Stomach (tissue), 9 donors: ENCODE results near the gene SYT7. TPM values are rescaled to one million over a fixed set of nuclear protein-coding genes. Genes with fewer than 3 reads are reported as not detected.

Experiments used
- DNase-seq, 2 donors: peaks; one replicate each; pipeline versions ENCODE4 v3.0.0 to v3.0.0-alpha.2; 2013 to 2019
- H3K27ac ChIP-seq, 5 donors: fragments of 200-600 bp in 4 of 5; sonication (generic) in 4 of 5; one replicate each; pipeline ENCODE4 v1.5.1; 2013 to 2019; ENCODE audit warnings: mild to moderate bottlenecking in 1 of 5, moderate library complexity in 1 of 5
- H3K27me3 ChIP-seq, 3 donors: fragments of 200-600 bp; sonication (generic); one replicate each; pipeline ENCODE4 v1.5.1; 2017 to 2019; ENCODE audit warnings: mixed run types in 1 of 3
- H3K36me3 ChIP-seq, 4 donors: fragments of 200-600 bp; sonication (generic); 1 replicate in 3 of 4; 2 replicates in 1 of 4; pipeline ENCODE4 v1.5.1; 2016 to 2019
- H3K4me1 ChIP-seq, 4 donors: fragments of 200-600 bp; sonication (generic); one replicate each; pipeline ENCODE4 v1.5.1; 2016 to 2019
- H3K4me3 ChIP-seq, 4 donors: fragments of 200-600 bp; sonication (generic) in 3 of 4; one replicate each; pipeline ENCODE4 v1.5.1; 2016 to 2019; ENCODE audit warnings: mild to moderate bottlenecking in 1 of 4
- H3K9me3 ChIP-seq, 4 donors: fragments of 200-600 bp; sonication (generic); one replicate each; pipeline ENCODE4 v1.5.1; 2016 to 2019
- EP300 ChIP-seq: sonication (generic); formaldehyde crosslinking; IDR thresholded peaks from one replicate; pipeline ENCODE4 v1.6.1; 2017; ENCODE audit warnings: antibody characterized with exemption
- POLR2A ChIP-seq, 4 donors: fragments of 450-650 bp; IDR thresholded peaks; one replicate each; pipeline ENCODE4 v1.6.1; 2016; ENCODE audit warnings: antibody characterized with exemption in 4 of 4, control low read depth in 2 of 4, mild to moderate bottlenecking in 1 of 4, moderate library complexity in 1 of 4
- POLR2AphosphoS5 ChIP-seq, 3 donors: sonication (generic); formaldehyde crosslinking; IDR thresholded peaks; one replicate each; pipeline ENCODE4 v1.6.1; 2016; ENCODE audit warnings: antibody characterized with exemption in 3 of 3
- WGBS, 5 donors: extraction: QIAGEN DNeasy Blood & Tissue Kit in 3 of 5; methylation state at CpG; one replicate each; pipeline versions ENCODE4 v1.1.5 to v1.1.7; 2013 to 2018; 5-methylcytosine and 5-hydroxymethylcytosine counted together
- intact Hi-C: fragments of 100-400 bp; cut with DNase I; formaldehyde crosslinking; loops from one replicate; pipeline ENCODE4 v1.15.1; 2023; ENCODE audit warnings: low total_unique reads
- polyA plus RNA-seq, 3 donors: library from polyadenylated mRNA; stranded (reverse); fragments of 200-250 nt; gene quantifications; one replicate each; pipeline ENCODE4 v1.2.3, GENCODE V29; 2013
- total RNA-seq, 5 donors: library from RNA; depleted of rRNA; stranded (reverse); fragments of >200 nt; gene quantifications; one replicate each; pipeline versions ENCODE4 v1.1.0 to v1.2.3, GENCODE V29; 2014 to 2016
- TF ChIP-seq, protein P1 (sequence below), 7 experiments: fragments of 450-650 bp in 4 of 7; fragments of 200-600 bp in 3 of 7; sonication (generic) in 3 of 7; IDR thresholded peaks; one replicate each; pipeline ENCODE4 v1.5.1; 2016 to 2019; ENCODE audit warnings: antibody characterized with exemption in 7 of 7, control low read depth in 2 of 7, mild to moderate bottlenecking in 1 of 7
- donor health status: healthy with polysubstance abuse.
- donor health status: Bipolar disorder and iron deficiency.
- donor health status: healthy.

Gene SYT7
- total and polyA plus RNA-seq, 8 donors: 0.92 to 8.4 (median 1.4) TPM; not detected in 1

DNA sequence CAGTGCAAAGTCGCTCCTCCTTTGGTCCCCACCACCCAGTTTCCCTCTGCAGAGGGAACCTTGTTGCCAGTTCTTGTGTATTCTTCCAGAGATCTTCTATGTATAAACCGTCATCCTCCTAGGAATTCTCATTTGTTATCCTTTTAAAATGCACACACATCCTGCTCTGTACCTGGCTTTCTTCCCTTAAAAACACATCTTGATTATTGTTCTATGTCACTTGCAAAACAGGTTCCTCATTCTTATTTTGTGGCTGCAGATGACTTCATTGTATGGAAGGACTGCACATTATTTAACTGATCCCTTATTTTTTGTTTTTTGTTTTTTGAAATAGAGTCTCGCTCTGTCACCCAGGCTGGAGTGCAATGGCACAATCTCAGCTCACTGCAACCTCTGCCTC is 26.6 kb upstream of the SYT7 start:
- H3K27me3 ChIP-seq: peaks cover 0 to 66% (median 3%) of the 10 kb centered on the region in 3 donors
- 67 to 75% (median 73%) methylated on average over 3 of the region's 3 CpGs for WGBS, 5 donors
- H3K4me1 ChIP-seq: peaks cover 0 to 17% (median 7%) of the 10 kb centered on the region in 4 donors
- H3K36me3 ChIP-seq: no peaks in the 10 kb centered on the region
- H3K4me3 ChIP-seq: no peak overlapping the region
- TF ChIP-seq POLR2A (IDR thresholded peaks at IDR 0.05) (no peak), POLR2AphosphoS5 (IDR thresholded peaks at IDR 0.05) (no peak), EP300 (no peak)
- TF ChIP-seq, protein P1, sequence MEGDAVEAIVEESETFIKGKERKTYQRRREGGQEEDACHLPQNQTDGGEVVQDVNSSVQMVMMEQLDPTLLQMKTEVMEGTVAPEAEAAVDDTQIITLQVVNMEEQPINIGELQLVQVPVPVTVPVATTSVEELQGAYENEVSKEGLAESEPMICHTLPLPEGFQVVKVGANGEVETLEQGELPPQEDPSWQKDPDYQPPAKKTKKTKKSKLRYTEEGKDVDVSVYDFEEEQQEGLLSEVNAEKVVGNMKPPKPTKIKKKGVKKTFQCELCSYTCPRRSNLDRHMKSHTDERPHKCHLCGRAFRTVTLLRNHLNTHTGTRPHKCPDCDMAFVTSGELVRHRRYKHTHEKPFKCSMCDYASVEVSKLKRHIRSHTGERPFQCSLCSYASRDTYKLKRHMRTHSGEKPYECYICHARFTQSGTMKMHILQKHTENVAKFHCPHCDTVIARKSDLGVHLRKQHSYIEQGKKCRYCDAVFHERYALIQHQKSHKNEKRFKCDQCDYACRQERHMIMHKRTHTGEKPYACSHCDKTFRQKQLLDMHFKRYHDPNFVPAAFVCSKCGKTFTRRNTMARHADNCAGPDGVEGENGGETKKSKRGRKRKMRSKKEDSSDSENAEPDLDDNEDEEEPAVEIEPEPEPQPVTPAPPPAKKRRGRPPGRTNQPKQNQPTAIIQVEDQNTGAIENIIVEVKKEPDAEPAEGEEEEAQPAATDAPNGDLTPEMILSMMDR (IDR thresholded peaks at IDR 0.05): no peak
- no peak overlapping the region for H3K27ac ChIP-seq
- intact Hi-C loops: no loop called here
- H3K9me3 ChIP-seq: no peaks in the 10 kb centered on the region
- DNase-seq: no peak

- Histone ChIP-seq H3K4me3 (no peak overlapping the region), H3K27me3 (peaks cover 0 to 50% (median 4%) of the 10 kb centered on the region in 3 donors), H3K27ac (peak overlapping the region in 4 of 5 donors; percentile 26 to 73 (median 62)), H3K9me3 (no peaks in the 10 kb centered on the region), H3K36me3 (no peaks in the 10 kb centered on the region), H3K4me1 (peaks cover 5 to 10% (median 6%) of the 10 kb centered on the region in 4 donors)
- 66 to 77% (median 68%) methylated on average over 6 of the region's 6 CpGs for WGBS, 5 donors
- TF ChIP-seq EP300: no peak
- TF ChIP-seq, protein P1 (IDR thresholded peaks at IDR 0.05): no peak
- no peak for TF ChIP-seq POLR2A (IDR thresholded peaks at IDR 0.05)
- no peak for TF ChIP-seq POLR2AphosphoS5 (IDR thresholded peaks at IDR 0.05)
- intact Hi-C loops: no loop called here
- no peak for DNase-seq
Observed at GRCh38 chr11:61603667-61604066, 22.8 kb upstream of the SYT7 start.

GRCh38 chr11:61602775-61603569 is 22.1 kb upstream of the SYT7 start:
- Histone ChIP-seq H3K36me3 (no peaks in the 10 kb centered on the region), H3K27ac (peak overlapping the region; percentile 37 to 73 (median 61)), H3K9me3 (no peaks in the 10 kb centered on the region), H3K4me1 (peaks cover 5 to 10% (median 6%) of the 10 kb centered on the region in 4 donors), H3K27me3 (peaks cover 0 to 54% (median 4%) of the 10 kb centered on the region in 3 donors), H3K4me3 (no peak overlapping the region)
- TF ChIP-seq POLR2AphosphoS5 (IDR thresholded peaks at IDR 0.05) (peak in 1 of 3 donors; percentile 84), POLR2A (IDR thresholded peaks at IDR 0.05) (no peak)
- peak; percentile 50 to 86 for DNase-seq
- intact Hi-C loops: no loop called here
- 63 to 74% (median 71%) methylated on average over 19 to 20 of the region's 20 CpGs for WGBS, 5 donors

- intact Hi-C loops: no loop called here
- peak overlapping the region in 1 of 5 donors; percentile 7 for H3K27ac ChIP-seq
- H3K9me3 ChIP-seq: no peaks in the 10 kb centered on the region
- DNase-seq: no peak
- peaks cover 0 to 62% (median 4%) of the 10 kb centered on the region in 3 donors for H3K27me3 ChIP-seq
- no peak overlapping the region for H3K4me3 ChIP-seq
- no peak for TF ChIP-seq EP300
- TF ChIP-seq, protein P1 (IDR thresholded peaks at IDR 0.05): no peak
- TF ChIP-seq POLR2AphosphoS5 (IDR thresholded peaks at IDR 0.05): no peak
- TF ChIP-seq POLR2A (IDR thresholded peaks at IDR 0.05): no peak
- peaks cover 5 to 10% (median 6%) of the 10 kb centered on the region in 4 donors for H3K4me1 ChIP-seq
- H3K36me3 ChIP-seq: no peaks in the 10 kb centered on the region
- WGBS, 5 donors: 67 to 78% (median 72%) methylated on average over 3 to 4 of the region's 4 CpGs
Observed at GRCh38 chr11:61601512-61601911, 20.6 kb upstream of the SYT7 start.
